NCI-H146 (cell line): ENCODE measurements around the gene MTA2.
A peak's percentile ranks its signal among the peaks of the same experiment; 100 is the strongest.

Source experiments
- DNase-seq: peaks from one replicate; lab custom pipeline; 2025; lab: John Stamatoyannopoulos, UW

MTA2 gene

DNA sequence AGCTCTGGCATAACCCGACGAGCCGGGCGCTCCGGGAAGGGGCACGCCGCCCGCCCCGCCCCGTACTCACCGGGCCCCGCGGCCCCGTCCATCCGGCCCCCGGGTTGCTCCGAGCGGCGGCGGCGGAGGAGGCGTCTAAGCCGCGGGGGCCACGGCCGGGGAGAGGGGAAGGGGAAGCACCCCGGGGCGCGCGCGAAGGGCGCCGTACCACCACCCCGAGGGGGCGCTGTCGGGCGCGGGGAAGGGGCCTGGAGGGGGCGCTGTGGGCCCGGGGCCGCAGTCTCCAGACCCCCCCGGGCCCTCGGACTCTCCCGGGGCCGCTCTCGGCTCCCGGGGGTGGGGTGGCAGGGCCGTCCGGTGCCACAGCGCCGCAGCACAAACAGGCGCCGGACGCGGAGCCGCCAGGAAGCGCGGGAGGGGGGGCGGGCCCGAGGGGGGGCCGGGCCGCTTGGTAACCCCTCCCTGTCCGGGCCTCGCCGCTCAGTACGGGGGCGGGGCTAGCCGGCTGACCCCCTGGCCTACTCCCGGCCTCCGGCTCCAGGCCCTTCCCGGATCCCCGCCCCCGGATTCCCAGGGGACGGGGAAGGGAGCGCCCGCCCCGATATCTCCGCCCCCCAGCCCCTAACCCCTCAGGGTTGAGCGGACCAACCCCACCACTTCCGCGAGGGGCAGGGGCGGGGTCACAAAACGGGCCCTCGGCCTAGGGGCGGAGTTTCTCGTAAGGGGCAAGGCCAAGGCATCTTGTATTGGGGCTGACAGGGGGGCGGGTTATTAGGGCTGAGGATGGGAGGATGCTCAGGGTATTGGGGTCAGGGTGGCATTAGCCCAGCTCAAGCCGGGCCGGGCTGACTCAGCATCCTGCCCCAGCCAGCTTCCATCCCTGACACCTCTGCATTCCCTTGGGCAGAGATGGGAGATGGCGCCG, 11.0 kb upstream of the MTA2 start, which contains the start of the genes EML3 and ROM1:
TSS of gene EML3 (minus strand) at position 410 of the 925 bp plus-strand sequence. CDS start at position 92, 318 bp downstream.
TSS of gene ROM1 (plus strand) at position 892 of the 925 bp plus-strand sequence. CDS start at position 917, 25 bp downstream.
- peak; percentile 90 for DNase-seq

GRCh38 chr11:62611705-62612365, 10.2 kb upstream of the MTA2 start:
- DNase-seq: peak; percentile 51

GRCh38 chr11:62610814-62611704, 9.4 kb upstream of the MTA2 start:
- no peak for DNase-seq

DNA sequence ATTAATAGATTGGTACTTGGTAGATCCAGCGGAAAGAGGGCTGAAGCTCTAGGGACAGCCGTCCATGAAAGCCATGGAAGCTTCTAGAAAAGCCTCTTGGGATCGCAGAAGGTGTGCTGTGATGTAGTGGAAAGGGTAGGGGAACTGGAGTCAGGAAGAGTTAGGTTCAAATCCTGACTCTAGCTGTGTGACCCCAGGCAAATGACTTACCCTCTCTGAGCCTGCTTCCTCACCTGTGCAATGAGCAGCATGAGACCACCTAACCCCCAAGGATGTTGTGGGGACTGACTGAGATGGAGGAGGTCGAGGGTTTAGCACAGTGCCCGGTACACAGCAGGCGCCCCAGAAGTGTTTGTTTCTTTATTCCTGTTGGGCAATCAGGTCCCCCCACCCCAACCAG, 8.7 kb upstream of the MTA2 start:
- DNase-seq: no peak

GRCh38 chr11:62608776-62609175, 7.1 kb upstream of the MTA2 start:
- DNase-seq: no peak

DNA sequence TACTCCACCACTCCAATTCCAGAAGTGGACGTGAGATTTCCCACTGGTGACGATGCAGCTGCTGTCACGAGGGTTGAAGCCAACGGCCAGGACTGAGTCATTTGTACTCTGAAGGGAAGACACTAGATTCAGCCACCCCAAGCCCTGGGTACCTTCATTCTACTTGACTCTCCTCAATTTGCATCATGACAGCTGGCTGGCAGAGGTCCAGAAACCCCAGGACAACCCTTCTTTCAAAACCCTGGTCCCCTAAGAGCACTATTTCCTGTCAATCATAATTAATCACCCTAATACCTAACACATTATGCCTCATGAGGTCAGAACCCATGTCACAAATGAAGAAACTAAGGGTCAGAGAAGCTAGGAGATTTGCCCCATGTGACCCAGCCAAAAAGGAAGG, 6.0 kb upstream of the MTA2 start:
- DNase-seq: no peak

DNA sequence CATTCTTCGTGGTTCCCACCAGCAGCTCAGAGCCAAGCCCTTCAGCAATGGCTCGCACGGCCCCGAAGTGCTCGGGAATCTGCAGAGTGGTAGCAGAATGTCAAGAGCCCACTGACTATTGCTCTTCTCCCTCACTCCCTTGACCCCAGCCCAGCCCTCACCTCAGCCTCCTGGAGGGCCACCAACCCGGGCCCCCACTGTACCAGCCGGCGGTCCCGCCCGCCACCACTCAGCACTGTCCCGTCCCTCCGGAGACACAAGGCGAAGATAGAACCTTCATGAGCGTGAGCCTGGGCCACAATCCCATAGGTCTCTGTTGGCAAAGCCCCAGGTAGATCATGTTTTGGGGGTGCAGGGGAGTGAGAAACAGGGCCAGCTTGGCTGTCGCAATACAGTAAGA, 4.2 kb upstream of the MTA2 start:
- DNase-seq: no peak

GRCh38 chr11:62605467-62605866, 3.8 kb upstream of the MTA2 start:
- no peak for DNase-seq

GRCh38 chr11:62604460-62605120, 2.9 kb upstream of the MTA2 start:
- no peak for DNase-seq

DNA sequence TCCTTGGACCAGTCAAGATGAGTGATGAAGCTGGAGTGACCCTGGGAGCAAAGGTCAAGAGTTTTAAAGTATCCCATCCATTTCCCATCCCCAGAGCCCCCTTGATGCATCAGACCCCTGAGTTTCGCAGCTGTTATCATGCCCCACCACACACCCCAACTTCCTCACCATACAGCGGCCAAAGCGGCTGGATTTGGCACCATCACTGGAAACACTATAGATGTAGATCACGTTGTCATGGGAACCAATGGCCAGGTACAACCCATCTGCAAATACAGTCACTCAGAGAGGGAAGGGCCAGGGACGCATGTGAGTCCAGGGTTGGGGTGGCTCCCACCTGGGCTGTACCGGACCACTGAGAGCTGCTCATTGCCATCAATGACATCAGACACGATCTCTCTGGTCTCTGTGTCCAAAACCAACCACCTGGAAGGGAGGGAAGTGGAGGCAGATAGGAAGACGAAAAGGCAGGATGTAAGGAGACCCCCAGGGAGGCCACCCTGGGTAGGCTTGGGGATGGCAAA, 2.2 kb upstream of the MTA2 start:
- no peak for DNase-seq

GRCh38 chr11:62603072-62603408, 1.4 kb upstream of the MTA2 start:
- DNase-seq: peak; percentile 60

DNA sequence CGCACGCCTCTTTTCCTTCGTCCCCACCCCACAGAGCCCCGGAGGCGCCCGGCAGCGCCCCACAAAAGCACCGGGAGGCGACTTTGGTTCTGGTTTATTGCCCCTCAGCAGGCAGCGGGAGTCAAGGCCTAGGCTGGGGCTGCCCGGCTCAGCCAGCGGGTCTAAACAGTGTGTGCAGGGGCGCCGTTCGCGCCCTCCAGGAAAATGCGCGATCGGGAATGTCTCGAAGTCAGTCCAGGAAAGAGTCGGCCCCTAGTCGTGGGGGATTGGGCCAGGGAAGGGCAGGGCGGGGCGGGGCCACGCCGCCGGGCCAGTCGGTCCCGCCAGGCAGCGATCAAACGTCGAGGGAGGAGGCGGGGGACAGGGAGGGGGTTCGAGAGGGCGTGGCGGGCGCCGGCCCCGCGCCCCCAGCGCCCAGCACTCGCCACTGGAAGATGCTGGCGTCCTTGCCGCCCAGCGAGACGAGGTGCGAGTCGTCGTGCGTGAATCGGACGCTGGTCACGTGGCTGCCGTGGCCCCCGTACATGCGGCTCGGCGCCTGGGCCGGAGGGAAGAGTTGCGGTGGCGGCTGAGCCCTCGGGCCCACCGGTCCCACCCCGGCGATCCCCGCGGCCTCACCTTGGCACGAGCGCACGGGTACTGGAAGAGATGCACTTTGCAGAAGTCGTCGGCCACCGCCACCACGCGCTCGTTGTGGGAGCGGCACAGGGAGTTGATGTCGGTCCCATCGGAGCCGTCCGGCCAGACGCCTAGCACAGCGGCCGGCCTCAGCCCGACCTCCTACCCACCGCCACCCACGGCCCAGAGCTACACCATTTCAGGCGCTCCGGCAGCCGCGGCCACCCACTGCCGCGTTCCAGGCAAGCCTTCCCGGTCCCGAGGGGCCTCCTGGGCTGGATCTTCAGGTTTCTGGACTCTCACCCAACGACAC, 741 bp upstream of the MTA2 start:
- peak; percentile 89 for DNase-seq

- no peak for DNase-seq
These were observed 618 bp downstream of the MTA2 start for GRCh38 chr11:62601122-62601371.

GRCh38 chr11:62600367-62601121, 1.1 kb downstream of the MTA2 start:
- peak; percentile 34 for DNase-seq

GRCh38 chr11:62599901-62600300, 1.8 kb downstream of the MTA2 start:
- DNase-seq: no peak

DNA sequence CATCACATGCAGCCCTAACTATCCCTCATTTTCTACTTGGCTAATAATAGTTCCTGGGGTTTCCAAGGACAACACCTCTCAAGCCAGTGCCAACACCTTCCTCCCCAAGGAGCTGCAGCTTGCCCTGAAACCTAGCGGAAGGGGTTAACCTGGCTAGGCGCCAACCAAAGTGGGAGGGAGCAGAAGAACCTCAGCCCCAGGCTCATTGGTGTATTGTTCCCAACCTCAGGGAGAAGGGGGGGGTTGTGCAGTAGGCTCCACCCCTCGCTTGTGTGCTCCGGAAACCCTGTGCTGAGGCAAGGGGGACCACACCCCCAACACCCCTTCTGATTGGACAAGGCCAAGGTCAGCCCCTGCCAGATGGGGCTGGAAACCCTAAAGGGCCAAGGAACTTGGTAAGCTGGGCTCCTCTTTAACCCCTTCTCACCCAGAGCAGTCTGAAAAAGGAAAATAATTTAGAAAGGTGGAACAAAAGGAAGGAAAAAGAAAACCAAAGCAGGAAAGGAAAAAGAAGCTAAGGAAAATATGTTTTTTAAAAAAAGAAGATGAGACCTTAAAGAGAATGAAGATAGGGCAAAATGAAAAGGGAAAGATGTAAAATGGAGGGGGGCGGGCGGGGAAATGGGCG, 2.5 kb downstream of the MTA2 start:
- DNase-seq: peak; percentile 78

DNA sequence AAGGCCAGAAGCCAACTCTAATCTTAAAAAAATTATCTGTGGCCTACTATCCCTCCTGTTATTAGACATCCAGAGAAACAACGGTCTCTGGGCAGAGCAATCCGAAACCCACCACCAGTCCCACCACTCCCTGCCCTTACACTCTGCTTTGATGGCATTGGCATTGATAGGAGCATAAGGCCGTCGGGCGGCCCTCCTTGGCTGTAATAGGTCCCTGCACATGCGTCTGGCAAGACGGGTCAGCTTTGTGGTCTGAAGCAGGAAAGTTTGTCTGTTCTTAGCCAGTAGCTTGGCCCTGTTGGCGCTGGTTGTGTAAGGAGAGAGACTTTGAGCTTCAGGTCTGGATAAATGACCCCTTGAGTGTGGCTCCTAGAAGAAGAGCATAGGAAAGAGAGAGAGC, 6.5 kb downstream of the MTA2 start:
- DNase-seq: no peak

- DNase-seq: peak; percentile 58
These were observed 8.1 kb downstream of the MTA2 start for GRCh38 chr11:62593434-62594044.

DNA sequence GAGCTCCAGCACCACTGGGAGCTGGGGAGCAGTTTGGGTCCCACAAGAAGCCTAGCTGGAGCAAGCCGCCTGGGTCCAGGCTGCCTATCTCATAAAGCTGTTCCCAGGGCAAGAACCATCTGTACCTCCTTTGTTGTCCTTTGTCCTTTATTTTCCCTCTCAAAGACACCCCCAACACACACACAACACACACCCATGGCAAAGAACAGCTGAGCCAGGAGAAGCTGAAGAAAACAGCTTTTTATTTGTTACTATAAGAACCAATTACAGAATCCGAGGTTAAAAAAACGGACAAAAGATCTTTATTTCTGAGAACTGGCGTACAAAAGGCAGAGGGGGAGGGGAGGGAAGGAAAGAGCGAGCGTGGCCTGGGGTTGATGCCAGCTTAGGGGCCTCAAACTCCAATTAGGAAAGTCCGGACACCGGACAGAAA, 8.7 kb downstream of the MTA2 start:
- DNase-seq: no peak
